ENCODE measurements around the gene MPIG6B.
"Not testable (repeated sequence)": the region's sequence is repeated elsewhere in the genome, so short reads cannot be mapped to it uniquely, and the experiment has no call there.

DNA sequence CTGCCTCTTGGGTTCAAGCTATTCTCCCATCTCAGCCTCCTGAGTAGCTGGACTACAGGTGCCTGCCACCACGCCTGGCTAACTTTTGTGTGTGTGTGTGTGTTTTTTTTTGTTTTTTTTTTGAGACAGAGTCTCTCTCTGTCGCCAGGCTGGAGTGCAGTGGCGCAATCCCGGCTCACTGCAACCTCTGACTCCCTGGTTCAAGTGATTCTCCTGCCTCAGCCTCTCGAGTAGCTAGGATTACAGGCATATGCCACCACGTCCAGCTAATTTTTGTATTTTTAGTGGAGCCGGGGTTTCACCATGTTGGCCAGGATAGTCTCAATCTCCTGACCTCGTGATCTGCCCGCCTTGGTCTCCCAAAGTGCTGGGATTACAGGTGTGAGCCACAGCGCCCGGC lies 14.0 kb upstream of the MPIG6B start:
- not testable (repeated sequence) for TF ChIP-seq POLR2AphosphoS5 (IDR thresholded peaks at IDR 0.05; ENCODE audit: low read depth, low read length); TAF1 (IDR thresholded peaks at IDR 0.05; ENCODE audit: borderline replicate concordance, low read depth, low read length); POLR2A (IDR thresholded peaks at IDR 0.05; ENCODE audit: low read depth, low read length)

Data from GM12892 (cell line).